ENCODE results near the gene THBS2.

THBS2 gene

DNA sequence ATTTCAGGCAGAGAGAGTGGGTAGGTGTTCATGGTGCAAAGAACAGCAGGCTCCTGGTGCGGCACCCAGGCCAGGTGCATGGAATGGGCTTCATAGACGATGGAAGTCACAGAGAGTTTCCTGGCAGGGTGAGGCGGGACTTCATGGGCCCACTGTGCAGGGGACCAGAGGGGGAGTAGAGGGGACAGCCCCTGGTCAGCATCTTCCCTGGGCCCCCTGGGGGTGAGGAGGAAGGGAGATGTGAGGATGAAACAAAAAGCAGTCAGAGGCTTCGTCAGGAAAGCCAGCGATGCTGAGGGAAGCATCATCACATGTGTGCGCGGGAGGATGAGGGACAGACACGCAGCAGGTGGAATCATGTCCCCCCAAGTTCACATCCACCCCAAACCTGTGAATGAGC, 2.4 kb upstream of the THBS2 start:
- no peak for DNase-seq (ENCODE audit: insufficient read length, low spot score)
- no peak for FAIRE-seq
- TF ChIP-seq, protein P1, sequence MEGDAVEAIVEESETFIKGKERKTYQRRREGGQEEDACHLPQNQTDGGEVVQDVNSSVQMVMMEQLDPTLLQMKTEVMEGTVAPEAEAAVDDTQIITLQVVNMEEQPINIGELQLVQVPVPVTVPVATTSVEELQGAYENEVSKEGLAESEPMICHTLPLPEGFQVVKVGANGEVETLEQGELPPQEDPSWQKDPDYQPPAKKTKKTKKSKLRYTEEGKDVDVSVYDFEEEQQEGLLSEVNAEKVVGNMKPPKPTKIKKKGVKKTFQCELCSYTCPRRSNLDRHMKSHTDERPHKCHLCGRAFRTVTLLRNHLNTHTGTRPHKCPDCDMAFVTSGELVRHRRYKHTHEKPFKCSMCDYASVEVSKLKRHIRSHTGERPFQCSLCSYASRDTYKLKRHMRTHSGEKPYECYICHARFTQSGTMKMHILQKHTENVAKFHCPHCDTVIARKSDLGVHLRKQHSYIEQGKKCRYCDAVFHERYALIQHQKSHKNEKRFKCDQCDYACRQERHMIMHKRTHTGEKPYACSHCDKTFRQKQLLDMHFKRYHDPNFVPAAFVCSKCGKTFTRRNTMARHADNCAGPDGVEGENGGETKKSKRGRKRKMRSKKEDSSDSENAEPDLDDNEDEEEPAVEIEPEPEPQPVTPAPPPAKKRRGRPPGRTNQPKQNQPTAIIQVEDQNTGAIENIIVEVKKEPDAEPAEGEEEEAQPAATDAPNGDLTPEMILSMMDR (IDR thresholded peaks at IDR 0.05; ENCODE audit: insufficient read depth, missing control alignments), result no peak

GRCh38 chr6:169255643-169256042, 2.0 kb upstream of the THBS2 start:
- FAIRE-seq, result no peak
- DNase-seq (ENCODE audit: insufficient read length, low spot score), result no peak
- TF ChIP-seq, protein P1 (IDR thresholded peaks at IDR 0.05; ENCODE audit: insufficient read depth, missing control alignments), result no peak

DNA sequence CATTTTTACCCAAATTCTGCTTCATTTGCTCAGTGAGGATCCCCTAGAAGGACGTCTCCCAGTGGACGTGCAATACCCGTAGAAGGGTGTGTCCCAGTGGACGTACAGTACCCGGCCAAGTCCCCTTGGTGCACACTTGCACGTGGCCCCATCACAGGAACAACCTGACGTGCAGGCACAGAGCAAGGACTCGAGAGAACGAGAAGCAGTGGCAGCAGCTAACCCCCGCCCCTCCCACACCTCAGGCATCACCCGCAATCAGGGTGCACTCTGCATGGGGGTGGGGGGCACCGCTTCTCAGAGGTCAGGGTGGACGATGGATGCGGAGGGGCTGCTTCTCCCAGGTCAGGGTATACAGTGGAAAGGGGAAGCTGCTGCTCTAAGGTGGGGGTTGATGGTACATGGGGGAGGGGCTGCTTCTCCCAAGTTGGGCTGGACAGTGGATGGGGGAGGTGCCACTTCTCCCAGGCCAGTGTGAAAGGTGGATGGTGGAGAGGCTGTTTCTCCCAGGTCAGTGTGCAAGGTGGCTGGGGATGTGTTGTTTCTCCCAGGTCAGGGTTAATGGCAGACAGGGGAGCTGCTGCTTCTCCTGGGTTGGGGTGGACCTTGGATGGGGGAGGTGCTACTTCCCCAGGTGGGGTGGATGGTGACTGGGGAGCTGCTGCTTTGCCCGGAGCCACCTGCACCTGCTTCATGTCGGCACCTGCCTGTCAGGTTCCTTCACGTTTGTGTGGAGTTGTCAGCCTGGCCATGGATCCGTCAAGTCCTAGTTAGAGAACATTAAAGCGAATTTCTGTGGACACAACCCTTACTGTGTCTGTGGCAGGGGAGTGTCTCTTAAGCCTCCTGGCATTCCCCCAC, 1.0 kb upstream of the THBS2 start:
- FAIRE-seq (no peak), DNase-seq (ENCODE audit: insufficient read length, low spot score) (no peak)
- TF ChIP-seq, protein P1 (IDR thresholded peaks at IDR 0.05; ENCODE audit: insufficient read depth, missing control alignments), result no peak

GRCh38 chr6:169252505-169253189, 999 bp downstream of the THBS2 start:
- FAIRE-seq (no peak), DNase-seq (ENCODE audit: insufficient read length, low spot score) (no peak)
- TF ChIP-seq, protein P1 (IDR thresholded peaks at IDR 0.05; ENCODE audit: insufficient read depth, missing control alignments), result no peak

- DNase-seq (ENCODE audit: insufficient read length, low spot score) (no peak), FAIRE-seq (no peak)
- TF ChIP-seq, protein P1 (IDR thresholded peaks at IDR 0.05; ENCODE audit: insufficient read depth, missing control alignments), result no peak
Measured at GRCh38 chr6:169251822-169252504, 1.7 kb downstream of the THBS2 start.

- no peak for DNase-seq (ENCODE audit: insufficient read length, low spot score)
- TF ChIP-seq, protein P1 (IDR thresholded peaks at IDR 0.05; ENCODE audit: insufficient read depth, missing control alignments), result no peak
- FAIRE-seq, result no peak
Measured at GRCh38 chr6:169251371-169251802, 2.3 kb downstream of the THBS2 start.

Measured in D721Med (cell line).